ENCODE results near the gene SRF. TPM values are rescaled to one million over a fixed set of nuclear protein-coding genes. Genes with fewer than 3 reads are reported as not detected.

The SRF gene
- polyA plus RNA-seq, 2 donors = 17.1 to 23.7 TPM

GRCh38 chr6:43180985-43181384, 9.9 kb downstream of the SRF start:
- Histone ChIP-seq H3K36me3 (ENCODE audit: control insufficient read depth in 2 of 2, insufficient read depth in 2 of 2, low read length in 1 of 2) (peaks cover 20 to 40% of the 10 kb centered on the region in 2 donors), H3K4me1 (ENCODE audit: control insufficient read depth in 2 of 2, insufficient read depth in 2 of 2, low read length in 1 of 2) (peaks cover 5 to 6% of the 10 kb centered on the region in 2 donors), H3K27me3 (ENCODE audit: control insufficient read depth in 1 of 2, insufficient read depth in 2 of 2, low read length in 2 of 2) (no peaks in the 10 kb centered on the region), H3K4me3 (ENCODE audit: low read depth in 1 of 2, low read length in 2 of 2) (no peak overlapping the region), H3K27ac (ENCODE audit: low read depth in 2 of 2, low read length in 1 of 2) (peak overlapping the region in 1 of 2 donors; percentile 26), H3K9me3 (ENCODE audit: control insufficient read depth in 2 of 2, insufficient read depth in 1 of 2, low read depth in 1 of 2, low read length in 1 of 2) (no peaks in the 10 kb centered on the region)
- WGBS, 2 donors = 69 to 70% methylated on average over 5 of the region's 5 CpGs

- Histone ChIP-seq H3K36me3 (ENCODE audit: control insufficient read depth in 2 of 2, insufficient read depth in 2 of 2, low read length in 1 of 2) (peaks cover 17 to 37% of the 10 kb centered on the region in 2 donors), H3K4me3 (ENCODE audit: low read depth in 1 of 2, low read length in 2 of 2) (peak overlapping the region; percentile 68 to 73), H3K9me3 (ENCODE audit: control insufficient read depth in 2 of 2, insufficient read depth in 1 of 2, low read depth in 1 of 2, low read length in 1 of 2) (no peaks in the 10 kb centered on the region), H3K27ac (ENCODE audit: low read depth in 2 of 2, low read length in 1 of 2) (peak overlapping the region; percentile 85 to 87), H3K27me3 (ENCODE audit: control insufficient read depth in 1 of 2, insufficient read depth in 2 of 2, low read length in 2 of 2) (no peaks in the 10 kb centered on the region), H3K4me1 (ENCODE audit: control insufficient read depth in 2 of 2, insufficient read depth in 2 of 2, low read length in 1 of 2) (peaks cover 5 to 6% of the 10 kb centered on the region in 2 donors)
- 41 to 45% methylated on average over 9 of the region's 9 CpGs for WGBS, 2 donors
These were observed 10.5 kb downstream of the SRF start for GRCh38 chr6:43181621-43181941.

GRCh38 chr6:43181942-43182860, 11.1 kb downstream of the SRF start, which contains the start of gene CUL9:
CUL9 (plus strand) TSS chr6:43182196; CDS start chr6:43184311, 2,115 bp downstream.
- WGBS, 2 donors = 1% methylated on average over 51 of the region's 51 CpGs
- Histone ChIP-seq H3K4me3 (ENCODE audit: low read depth in 1 of 2, low read length in 2 of 2) (peak within 1 kb of the TSS; percentile 68 to 73), H3K27ac (ENCODE audit: low read depth in 2 of 2, low read length in 1 of 2) (peak within 1 kb of the TSS; percentile 85 to 87), H3K9me3 (ENCODE audit: control insufficient read depth in 2 of 2, insufficient read depth in 1 of 2, low read depth in 1 of 2, low read length in 1 of 2) (no peaks in the 10 kb centered on the region), H3K36me3 (ENCODE audit: control insufficient read depth in 2 of 2, insufficient read depth in 2 of 2, low read length in 1 of 2) (peaks cover 14 to 37% of the 10 kb centered on the region in 2 donors), H3K4me1 (ENCODE audit: control insufficient read depth in 2 of 2, insufficient read depth in 2 of 2, low read length in 1 of 2) (peaks cover 6 to 10% of the 10 kb centered on the region in 2 donors), H3K27me3 (ENCODE audit: control insufficient read depth in 1 of 2, insufficient read depth in 2 of 2, low read length in 2 of 2) (no peaks in the 10 kb centered on the region)

GRCh38 chr6:43183441-43183840, 12.4 kb downstream of the SRF start:
- Histone ChIP-seq H3K36me3 (ENCODE audit: control insufficient read depth in 2 of 2, insufficient read depth in 2 of 2, low read length in 1 of 2) (peaks cover 13 to 39% of the 10 kb centered on the region in 2 donors), H3K27me3 (ENCODE audit: control insufficient read depth in 1 of 2, insufficient read depth in 2 of 2, low read length in 2 of 2) (no peaks in the 10 kb centered on the region), H3K4me1 (ENCODE audit: control insufficient read depth in 2 of 2, insufficient read depth in 2 of 2, low read length in 1 of 2) (peaks cover 6 to 13% of the 10 kb centered on the region in 2 donors), H3K9me3 (ENCODE audit: control insufficient read depth in 2 of 2, insufficient read depth in 1 of 2, low read depth in 1 of 2, low read length in 1 of 2) (no peaks in the 10 kb centered on the region), H3K4me3 (ENCODE audit: low read depth in 1 of 2, low read length in 2 of 2) (no peak overlapping the region), H3K27ac (ENCODE audit: low read depth in 2 of 2, low read length in 1 of 2) (no peak overlapping the region)
- WGBS, 2 donors = 96% methylated on average over 4 of the region's 4 CpGs

- peaks cover 5 to 13% of the 10 kb centered on the region in 2 donors for H3K4me1 ChIP-seq (ENCODE audit: control insufficient read depth in 2 of 2, insufficient read depth in 2 of 2, low read length in 1 of 2)
- peaks cover 5 to 32% of the 10 kb centered on the region in 2 donors for H3K36me3 ChIP-seq (ENCODE audit: control insufficient read depth in 2 of 2, insufficient read depth in 2 of 2, low read length in 1 of 2)
- WGBS, 2 donors = 79 to 83% methylated on average over 21 of the region's 21 CpGs
These were observed 13.4 kb downstream of the SRF start for GRCh38 chr6:43184268-43184985.

DNA sequence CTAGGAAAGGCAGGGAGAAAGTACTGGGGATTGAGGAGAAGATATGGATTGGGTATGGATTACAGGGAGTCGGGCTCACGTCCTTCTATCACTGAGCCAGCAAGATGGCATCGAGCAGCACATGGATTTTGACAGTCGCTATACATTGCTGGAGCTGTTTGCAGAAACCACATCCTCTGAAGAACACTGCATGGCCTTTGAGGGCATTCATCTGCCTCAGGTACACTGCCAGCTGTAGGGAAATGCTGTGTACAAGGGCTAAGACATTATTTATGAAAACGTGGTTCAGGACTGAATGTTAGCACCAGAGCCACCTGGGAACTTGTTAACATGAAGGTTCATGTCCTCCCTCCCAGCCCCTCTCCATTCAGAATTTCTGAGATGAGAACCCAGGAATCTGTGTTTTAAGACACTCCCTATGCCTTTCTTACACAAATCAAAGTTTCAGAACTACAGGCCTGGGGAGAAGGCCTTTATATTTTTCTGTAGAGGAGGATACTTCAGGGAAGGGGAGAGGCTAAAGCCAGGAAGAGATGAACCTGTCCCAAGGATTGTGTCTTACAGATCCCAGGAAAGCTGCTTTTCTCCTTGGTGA, 14.4 kb downstream of the SRF start:
- peaks cover 2 to 30% of the 10 kb centered on the region in 2 donors for H3K36me3 ChIP-seq (ENCODE audit: control insufficient read depth in 2 of 2, insufficient read depth in 2 of 2, low read length in 1 of 2)
- H3K4me3 ChIP-seq (ENCODE audit: low read depth in 1 of 2, low read length in 2 of 2) = peak overlapping the region in 1 of 2 donors; percentile 5
- no peaks in the 10 kb centered on the region for H3K27me3 ChIP-seq (ENCODE audit: control insufficient read depth in 1 of 2, insufficient read depth in 2 of 2, low read length in 2 of 2)
- H3K9me3 ChIP-seq (ENCODE audit: control insufficient read depth in 2 of 2, insufficient read depth in 1 of 2, low read depth in 1 of 2, low read length in 1 of 2) = no peaks in the 10 kb centered on the region
- peaks cover 3 to 13% of the 10 kb centered on the region in 2 donors for H3K4me1 ChIP-seq (ENCODE audit: control insufficient read depth in 2 of 2, insufficient read depth in 2 of 2, low read length in 1 of 2)
- 66 to 75% methylated on average over 5 of the region's 5 CpGs for WGBS, 2 donors
- H3K27ac ChIP-seq (ENCODE audit: low read depth in 2 of 2, low read length in 1 of 2) = no peak overlapping the region

More at GRCh38 chr6:43184268-43184985, 13.4 kb downstream of the SRF start:
- H3K4me3 ChIP-seq (ENCODE audit: low read depth in 1 of 2, low read length in 2 of 2) = no peak overlapping the region
- H3K27me3 ChIP-seq (ENCODE audit: control insufficient read depth in 1 of 2, insufficient read depth in 2 of 2, low read length in 2 of 2) = no peaks in the 10 kb centered on the region
- H3K9me3 ChIP-seq (ENCODE audit: control insufficient read depth in 2 of 2, insufficient read depth in 1 of 2, low read depth in 1 of 2, low read length in 1 of 2) = no peaks in the 10 kb centered on the region
- H3K27ac ChIP-seq (ENCODE audit: low read depth in 2 of 2, low read length in 1 of 2) = no peak overlapping the region

DNA sequence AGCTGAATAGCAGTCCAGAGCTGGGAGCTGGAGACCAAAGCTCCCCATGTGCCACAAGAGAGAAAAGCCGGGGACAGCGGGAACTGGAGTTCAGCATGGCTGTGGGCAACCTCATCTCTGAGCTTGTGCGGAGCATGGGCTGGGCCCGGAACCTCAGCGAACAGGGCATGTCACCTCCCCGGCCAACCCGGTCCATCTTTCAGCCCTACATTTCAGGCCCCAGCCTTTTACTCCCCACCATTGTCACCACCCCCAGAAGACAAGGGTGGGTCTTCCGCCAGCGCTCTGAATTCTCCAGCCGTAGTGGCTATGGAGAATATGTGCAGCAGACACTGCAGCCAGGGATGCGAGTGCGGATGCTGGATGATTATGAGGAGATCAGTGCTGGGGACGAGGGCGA, 14.9 kb downstream of the SRF start:
- peak overlapping the region in 1 of 2 donors; percentile 43 for H3K27ac ChIP-seq (ENCODE audit: low read depth in 2 of 2, low read length in 1 of 2)
- no peaks in the 10 kb centered on the region for H3K9me3 ChIP-seq (ENCODE audit: control insufficient read depth in 2 of 2, insufficient read depth in 1 of 2, low read depth in 1 of 2, low read length in 1 of 2)
- H3K36me3 ChIP-seq (ENCODE audit: control insufficient read depth in 2 of 2, insufficient read depth in 2 of 2, low read length in 1 of 2) = peaks cover 2 to 26% of the 10 kb centered on the region in 2 donors
- WGBS, 2 donors = 97% methylated on average over 14 of the region's 14 CpGs
- no peaks in the 10 kb centered on the region for H3K27me3 ChIP-seq (ENCODE audit: control insufficient read depth in 1 of 2, insufficient read depth in 2 of 2, low read length in 2 of 2)
- peaks cover 3 to 13% of the 10 kb centered on the region in 2 donors for H3K4me1 ChIP-seq (ENCODE audit: control insufficient read depth in 2 of 2, insufficient read depth in 2 of 2, low read length in 1 of 2)
- H3K4me3 ChIP-seq (ENCODE audit: low read depth in 1 of 2, low read length in 2 of 2) = no peak overlapping the region

DNA sequence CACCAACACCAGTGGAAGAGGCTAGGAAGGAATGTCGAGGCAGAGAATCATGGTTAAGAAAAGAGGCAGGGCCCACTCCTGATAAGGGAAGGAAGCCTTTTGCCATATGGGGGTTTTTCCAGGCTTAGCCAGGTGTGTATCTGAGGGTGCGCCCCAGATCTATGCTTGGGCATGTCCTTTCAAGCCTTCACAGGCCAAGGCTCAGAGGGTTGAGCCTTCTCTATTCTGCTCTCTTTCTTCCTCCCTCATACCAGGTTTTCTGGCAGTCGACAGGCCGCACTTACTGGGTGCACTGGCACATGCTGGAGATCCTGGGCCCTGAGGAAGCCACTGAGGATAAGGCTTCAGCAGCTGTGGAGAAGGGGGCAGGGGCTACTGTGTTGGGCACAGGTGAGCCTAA, 15.6 kb downstream of the SRF start:
- Histone ChIP-seq H3K9me3 (ENCODE audit: control insufficient read depth in 2 of 2, insufficient read depth in 1 of 2, low read depth in 1 of 2, low read length in 1 of 2) (no peaks in the 10 kb centered on the region), H3K36me3 (ENCODE audit: control insufficient read depth in 2 of 2, insufficient read depth in 2 of 2, low read length in 1 of 2) (peaks cover 2 to 25% of the 10 kb centered on the region in 2 donors), H3K27me3 (ENCODE audit: control insufficient read depth in 1 of 2, insufficient read depth in 2 of 2, low read length in 2 of 2) (no peaks in the 10 kb centered on the region), H3K27ac (ENCODE audit: low read depth in 2 of 2, low read length in 1 of 2) (peak overlapping the region; percentile 24 to 43), H3K4me1 (ENCODE audit: control insufficient read depth in 2 of 2, insufficient read depth in 2 of 2, low read length in 1 of 2) (peaks cover 3 to 13% of the 10 kb centered on the region in 2 donors), H3K4me3 (ENCODE audit: low read depth in 1 of 2, low read length in 2 of 2) (no peak overlapping the region)
- WGBS, 2 donors = 51 to 64% methylated on average over 4 of the region's 4 CpGs

DNA sequence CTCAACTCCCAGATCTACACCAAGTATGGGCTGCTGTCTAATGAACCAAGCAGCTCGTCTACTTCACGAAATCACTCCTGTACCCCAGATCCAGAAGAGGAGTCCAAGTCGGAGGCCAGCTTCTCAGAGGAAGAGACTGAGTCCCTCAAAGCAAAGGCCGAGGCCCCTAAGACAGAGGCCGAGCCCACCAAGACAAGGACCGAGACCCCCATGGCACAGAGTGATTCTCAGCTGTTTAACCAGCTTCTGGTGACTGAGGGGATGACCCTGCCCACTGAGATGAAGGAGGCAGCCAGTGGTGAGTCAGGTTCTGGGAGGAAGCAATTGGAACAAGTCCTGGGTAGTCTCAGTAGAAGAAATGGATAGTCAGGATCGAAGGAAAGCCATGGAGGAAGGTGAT, 16.8 kb downstream of the SRF start:
- Histone ChIP-seq H3K4me3 (ENCODE audit: low read depth in 1 of 2, low read length in 2 of 2) (no peak overlapping the region), H3K36me3 (ENCODE audit: control insufficient read depth in 2 of 2, insufficient read depth in 2 of 2, low read length in 1 of 2) (peaks cover 2 to 25% of the 10 kb centered on the region in 2 donors), H3K27ac (ENCODE audit: low read depth in 2 of 2, low read length in 1 of 2) (no peak overlapping the region), H3K9me3 (ENCODE audit: control insufficient read depth in 2 of 2, insufficient read depth in 1 of 2, low read depth in 1 of 2, low read length in 1 of 2) (no peaks in the 10 kb centered on the region), H3K27me3 (ENCODE audit: control insufficient read depth in 1 of 2, insufficient read depth in 2 of 2, low read length in 2 of 2) (no peaks in the 10 kb centered on the region), H3K4me1 (ENCODE audit: control insufficient read depth in 2 of 2, insufficient read depth in 2 of 2, low read length in 1 of 2) (peaks cover 3 to 14% of the 10 kb centered on the region in 2 donors)
- 96 to 98% methylated on average over 7 of the region's 7 CpGs for WGBS, 2 donors

All from esophagus (tissue), 2 donors.